T-helper 2 cell (primary cell): ENCODE results near the gene DLG2.
"Not testable (repeated sequence)": the region's sequence is repeated elsewhere in the genome, so short reads cannot be mapped to it uniquely, and the experiment has no call there.

Experiments used
- DNase-seq, 5 experiments: peaks; one replicate each; pipeline versions ENCODE4 v3.0.0 to v3.0.0-alpha.2; 2012 to 2022

DLG2 gene

DNA sequence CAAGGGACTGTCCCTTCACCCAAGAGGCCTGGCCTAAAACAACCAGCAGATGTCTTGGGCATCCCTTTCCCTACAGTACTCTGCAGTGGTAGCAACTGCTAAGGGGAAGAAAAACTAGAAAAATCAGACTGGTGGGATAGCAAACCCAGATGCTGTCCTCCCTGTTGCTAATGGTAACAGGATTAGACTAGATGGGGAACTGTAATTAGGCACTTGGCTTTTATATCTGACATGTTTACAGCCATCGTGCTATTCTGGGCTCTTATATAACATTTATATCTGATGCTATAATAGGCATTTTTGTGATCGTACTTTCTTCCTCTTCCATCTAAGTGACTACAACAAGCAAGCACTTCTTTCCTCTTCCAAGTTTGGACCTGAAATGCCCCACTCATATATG is 316.7 kb downstream of the DLG2 start:
- no peak for DNase-seq

DNA sequence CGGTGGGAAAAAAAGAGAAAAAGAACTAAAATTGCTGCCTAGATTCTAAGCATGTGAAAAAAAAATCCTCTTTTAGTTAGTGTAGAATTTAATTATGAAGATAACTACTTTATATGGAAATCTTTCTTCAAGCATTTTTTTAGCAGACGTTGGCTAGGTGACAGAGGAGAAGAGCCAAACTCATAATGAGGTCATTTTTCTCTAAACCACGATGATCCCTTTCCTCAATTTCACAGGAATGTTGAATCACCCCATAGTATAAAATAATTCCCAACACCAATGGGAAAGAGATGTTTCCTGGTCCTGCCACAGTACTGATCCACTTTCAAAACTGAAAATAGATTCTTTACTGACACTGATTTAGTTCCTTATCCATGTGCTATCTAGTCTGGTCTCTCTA is 319.8 kb downstream of the DLG2 start:
- no peak for DNase-seq

DNA sequence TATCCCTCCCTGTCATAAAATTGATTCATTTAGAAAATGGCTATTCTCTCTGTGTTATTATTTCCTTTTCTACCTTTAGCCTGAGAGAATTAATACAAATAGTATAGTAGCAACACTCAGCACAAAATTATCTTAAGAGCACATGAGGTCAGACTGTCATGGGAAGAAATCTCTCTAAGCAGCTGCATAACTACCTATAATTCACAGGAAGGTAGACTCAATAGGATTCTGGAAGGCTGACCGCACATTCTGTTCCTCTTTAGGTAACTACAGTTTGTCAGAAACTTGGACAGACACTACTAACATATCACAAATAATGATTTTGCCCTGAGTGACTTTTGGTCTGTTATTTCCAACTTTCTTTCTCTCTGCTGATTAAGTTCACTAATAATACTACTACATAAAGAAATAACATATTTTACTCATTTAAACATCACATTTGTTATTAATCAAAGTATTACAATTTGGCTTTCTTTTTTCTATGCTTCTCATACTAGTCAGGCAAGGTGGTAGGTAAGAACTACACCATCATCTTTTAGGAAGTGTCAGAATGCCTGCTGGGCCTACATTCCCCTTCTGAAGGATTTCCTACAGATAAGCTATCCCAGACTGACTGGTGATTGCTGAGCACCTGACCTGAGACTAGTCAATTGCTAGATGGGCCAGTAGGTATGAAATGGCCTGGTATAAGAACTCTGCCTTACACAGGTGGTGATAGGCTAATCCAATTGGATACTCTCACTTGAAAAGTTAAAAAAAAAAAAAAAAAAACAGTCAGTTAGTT is 325.1 kb downstream of the DLG2 start:
- DNase-seq: no peak

DNA sequence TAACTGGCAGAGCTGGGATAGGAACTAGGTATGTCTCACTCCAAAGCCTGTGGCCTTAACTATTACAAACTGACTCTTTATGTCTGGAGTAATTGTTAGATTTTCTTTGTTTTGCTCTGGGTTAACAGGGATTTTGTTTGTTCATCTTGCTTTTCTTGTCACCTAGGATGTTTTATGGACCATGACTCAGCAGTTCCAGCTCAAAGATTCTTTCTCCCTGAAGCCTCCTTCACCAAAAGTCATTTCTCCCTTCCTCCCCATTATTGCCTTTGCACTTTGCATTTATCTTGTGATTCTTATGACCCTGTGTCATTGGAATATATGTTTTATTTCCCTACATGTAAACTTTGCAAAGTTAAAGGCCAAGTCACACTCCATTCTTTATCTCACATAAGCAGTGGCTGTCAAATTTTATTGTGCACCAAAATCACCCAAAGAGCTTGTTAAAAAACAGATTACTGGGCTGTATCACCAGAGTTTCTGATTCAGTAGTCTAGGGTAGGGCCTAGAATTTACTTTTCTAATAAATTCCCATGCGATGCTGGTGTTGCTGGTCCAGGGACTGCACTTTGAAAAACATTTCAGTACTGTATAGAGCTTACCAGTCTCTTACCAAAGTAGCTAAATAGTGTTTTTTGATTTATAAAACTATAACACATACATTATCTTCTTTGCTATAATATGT is 327.7 kb downstream of the DLG2 start:
- DNase-seq: no peak

DNA sequence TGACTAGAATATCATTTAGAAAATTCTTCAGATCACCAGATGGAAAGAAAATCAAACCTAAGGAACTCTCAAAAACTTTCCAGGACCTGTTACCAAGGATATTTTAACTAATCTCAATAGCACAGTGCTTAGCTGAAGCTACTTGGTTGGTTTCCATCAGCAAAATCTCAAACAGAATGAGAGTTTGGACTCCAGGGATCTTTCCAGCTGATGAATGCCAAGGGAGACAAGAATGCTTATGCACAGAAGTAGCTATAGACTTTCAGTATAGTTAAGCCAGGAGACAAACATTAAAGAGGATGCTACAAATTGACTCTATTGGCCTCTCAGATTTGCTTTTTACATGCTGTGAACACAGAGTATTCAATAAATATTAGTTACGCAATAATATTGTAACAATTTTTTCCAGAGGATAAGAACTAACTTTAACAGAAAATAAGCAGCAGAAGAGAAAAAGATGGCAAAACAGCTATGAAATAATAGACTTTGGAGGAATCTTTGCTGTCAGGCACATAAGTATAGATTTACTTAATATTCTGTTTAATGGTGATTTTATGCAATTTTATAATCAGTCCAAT is 331.4 kb downstream of the DLG2 start:
- DNase-seq: no peak

DNA sequence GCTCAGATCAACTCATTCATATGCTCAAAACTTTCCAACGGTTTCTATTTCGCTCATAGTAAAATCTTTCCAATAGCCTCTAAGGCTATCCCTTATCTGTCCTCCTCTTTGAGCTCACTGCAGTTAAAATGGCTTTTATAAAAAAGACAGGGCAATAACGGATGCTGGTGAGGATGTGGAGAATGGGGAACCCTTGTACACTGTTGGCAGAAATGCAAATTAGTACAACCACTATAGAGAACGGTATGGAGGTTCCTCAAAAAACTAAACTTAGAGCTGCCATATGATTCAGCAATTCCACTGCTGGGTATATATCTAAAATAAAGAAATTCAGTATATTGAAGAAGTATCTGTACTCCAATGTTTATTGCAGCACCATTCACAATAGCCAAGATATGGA is 345.6 kb downstream of the DLG2 start:
- no peak for DNase-seq

DNA sequence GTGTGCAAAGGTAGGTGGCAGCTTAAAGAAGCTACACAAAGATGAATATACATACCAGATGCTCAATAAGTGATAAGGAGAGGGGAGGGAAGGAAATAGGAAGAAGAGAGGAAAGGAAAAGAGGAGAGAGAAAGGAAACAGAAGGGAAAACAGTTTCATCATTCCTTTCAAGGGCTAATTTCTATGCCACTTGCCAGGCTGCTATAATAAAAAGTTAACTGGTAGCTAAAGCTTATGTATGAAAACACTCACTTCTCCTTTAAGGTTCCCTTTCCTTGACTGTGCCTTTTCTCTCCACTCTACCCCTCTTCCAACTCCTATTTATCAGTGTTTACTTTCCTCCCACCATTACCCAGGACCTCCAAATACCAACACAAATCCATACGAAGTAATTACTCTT is 347.9 kb downstream of the DLG2 start:
- DNase-seq: no peak

DNA sequence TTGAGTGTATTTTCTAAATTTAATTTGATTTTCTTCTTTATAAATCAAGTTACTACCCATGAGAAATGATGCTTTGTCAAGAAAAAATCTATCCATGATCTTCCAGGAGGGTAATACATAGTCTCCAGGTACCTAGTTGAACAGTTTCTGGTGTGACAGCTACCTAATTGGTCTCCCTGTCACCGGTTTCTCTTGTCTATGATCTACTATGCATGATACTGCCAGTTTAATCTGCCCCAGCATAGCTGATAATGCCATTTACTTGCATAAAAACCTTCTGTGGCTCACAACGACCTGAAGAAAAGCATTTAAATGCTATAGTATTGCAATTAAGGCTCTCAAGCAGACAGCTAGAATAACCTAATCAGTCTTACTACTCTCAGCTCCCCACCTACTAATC is 349.5 kb downstream of the DLG2 start:
- no peak for DNase-seq

DNA sequence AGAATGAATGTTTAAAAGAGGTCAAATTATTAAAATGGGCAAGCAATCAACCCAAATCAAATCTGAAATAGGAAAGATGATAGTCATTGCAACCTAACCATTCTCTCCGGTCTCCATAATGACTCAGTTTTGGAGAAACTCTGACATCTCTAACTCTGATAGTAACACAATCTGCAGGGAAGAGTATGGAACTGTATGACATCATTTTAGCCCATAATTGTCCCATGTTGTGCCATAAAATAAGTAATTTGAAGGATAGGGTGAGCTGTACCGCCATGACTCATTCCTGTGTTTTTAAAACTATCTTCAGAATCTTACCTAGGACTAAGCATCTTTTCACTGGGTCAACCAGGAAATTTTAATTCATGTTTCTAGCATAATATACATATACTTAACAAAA is 350.8 kb downstream of the DLG2 start:
- no peak for DNase-seq

DNA sequence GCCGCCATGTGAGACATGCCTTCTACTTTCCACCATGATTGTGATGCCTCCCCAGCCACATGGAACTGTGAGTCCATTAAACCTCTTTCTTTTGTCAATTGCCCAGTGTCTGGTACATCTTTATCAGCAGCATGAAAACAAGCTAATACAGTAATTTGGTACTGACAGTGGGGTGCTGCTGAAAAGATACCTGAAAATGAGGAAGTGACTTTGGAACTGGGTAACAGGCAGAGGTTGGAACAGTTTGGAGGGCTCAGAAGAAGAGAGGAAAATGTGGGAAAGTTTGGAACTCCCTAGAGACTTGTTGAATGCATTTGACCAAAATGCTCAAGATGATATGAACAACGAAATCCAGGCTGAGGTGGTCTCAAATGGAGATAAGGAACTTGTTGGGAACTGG is 356.8 kb downstream of the DLG2 start:
- not testable (repeated sequence) for DNase-seq

DNA sequence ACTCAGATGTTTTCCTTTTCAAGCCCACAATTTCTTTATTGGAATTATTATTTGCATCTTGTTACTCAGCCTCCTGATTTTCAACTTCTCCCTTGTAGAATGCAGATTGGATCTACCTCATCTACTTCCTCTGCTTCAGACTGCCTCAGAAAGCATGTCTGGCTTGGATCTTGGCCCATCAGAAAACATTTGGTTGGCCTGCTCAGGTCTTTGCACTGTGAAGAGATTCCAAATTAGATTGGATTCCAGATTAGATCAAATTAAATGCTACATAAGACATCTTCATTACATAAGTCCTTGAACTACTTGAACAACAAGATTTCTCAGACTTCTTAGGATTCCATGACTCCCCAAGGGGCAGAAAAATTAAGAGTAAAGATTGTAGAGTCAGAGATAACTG is 358.0 kb downstream of the DLG2 start:
- DNase-seq: no peak

DNA sequence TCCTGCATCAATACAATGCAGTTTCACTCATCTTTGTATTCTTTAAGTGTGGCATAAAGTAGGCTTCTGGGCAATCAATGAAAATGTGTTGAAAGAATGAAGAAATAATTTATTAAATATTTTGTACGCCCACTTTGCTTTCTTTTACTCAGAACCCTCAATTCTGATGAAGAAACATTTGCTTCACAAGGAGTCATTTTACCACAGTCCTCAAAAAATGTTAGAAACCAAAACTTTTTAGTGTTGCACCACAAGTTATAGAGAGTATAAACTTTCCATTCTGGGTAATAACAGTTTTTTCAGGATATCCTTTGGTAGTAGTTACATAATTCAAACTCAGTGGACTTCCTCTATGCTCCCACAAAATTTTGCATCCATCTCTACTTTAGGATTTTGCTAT is 360.5 kb downstream of the DLG2 start:
- no peak for DNase-seq

DNA sequence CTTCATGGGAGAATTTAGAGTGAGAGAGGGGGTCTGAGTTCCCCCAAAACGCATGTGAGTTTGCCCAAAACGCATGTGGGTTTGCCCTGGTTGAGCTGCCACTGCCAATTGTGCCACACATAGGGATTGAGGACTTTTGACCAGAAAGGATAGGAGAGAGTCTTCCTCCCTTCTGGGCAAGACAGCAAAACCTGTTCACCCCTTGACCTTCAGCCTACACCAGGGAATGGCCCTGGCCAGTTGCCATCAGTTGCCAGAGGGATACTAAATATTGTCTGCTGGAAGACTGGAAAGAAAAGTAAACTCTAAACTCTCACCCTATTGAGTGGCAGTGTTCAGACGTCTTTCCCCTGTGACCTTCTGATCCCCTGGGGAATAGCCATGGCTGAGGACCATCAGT is 363.8 kb downstream of the DLG2 start:
- DNase-seq: no peak

DNA sequence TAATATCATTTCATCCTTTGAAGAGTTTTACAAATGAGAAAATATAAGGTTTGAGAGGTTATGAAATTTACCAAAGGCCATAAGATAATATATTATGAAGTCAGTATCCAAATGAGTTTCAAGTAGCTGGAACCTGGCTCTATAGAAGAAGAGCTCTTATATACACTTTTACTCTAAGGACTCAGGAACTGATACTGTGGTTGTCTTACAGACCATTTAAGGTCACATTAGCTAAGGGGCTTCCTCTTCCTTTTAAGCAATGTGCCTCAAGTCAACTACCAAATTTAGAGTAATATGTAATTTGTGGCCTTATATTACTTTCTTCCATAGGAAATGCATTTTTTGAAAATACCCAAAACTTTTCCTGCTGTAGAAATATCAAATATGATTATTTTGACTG is 369.3 kb downstream of the DLG2 start:
- no peak for DNase-seq

DNA sequence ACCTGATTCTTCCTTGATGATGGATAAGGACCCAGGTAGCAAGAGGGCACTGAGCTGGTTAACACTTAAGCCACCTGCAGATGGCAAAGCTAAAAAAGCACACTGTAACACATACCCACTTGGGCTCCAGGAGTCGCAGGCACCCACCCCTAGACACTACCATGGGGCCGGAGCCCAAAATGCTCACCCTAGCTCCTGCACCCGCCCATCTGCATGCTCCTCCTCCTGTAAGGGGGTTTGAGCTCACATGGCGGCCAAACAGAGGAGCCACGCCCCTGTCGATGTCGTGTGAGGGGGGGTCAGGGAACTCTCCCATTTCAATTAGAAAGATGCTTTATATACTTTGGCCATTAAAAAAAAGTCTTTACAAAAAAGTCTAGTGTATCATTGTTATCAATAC is 370.7 kb downstream of the DLG2 start:
- DNase-seq: no peak

DNA sequence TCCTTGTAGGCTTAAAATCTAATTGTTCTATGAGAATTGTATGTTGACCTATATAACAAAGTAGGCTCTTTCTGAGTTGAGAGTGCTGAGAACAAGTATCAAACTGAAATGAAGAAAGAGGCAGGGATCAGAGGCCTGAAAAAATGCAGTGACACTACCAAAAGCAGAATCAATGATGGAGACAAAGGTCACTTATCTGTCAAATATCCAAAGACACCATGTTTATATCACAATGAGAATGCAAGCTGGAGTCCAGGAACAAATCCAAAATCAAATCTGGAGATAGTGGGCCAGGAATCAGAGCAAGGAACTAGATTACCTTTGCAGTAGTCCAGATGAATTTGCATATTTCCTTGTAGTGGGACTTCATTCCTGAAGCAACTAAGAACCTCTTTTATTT is 377.7 kb downstream of the DLG2 start:
- no peak for DNase-seq

DNA sequence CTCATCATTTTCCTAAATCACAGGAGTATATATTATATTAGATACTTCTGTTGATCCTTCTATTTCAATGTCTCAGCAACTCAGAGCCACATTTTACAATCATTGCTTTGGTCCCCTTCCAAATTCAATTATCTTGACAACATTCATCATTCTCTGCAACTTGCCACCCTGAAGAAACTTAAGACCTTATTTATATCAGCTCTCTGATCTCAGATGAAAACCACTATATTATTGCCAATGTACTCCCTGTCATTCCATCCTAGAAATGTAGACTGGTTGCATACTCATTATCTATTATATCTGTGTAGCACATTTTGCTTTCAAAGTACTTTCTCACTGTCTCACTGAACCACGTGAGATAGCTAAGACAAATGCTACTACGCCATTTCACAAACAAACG is 379.3 kb downstream of the DLG2 start:
- DNase-seq: no peak

DNA sequence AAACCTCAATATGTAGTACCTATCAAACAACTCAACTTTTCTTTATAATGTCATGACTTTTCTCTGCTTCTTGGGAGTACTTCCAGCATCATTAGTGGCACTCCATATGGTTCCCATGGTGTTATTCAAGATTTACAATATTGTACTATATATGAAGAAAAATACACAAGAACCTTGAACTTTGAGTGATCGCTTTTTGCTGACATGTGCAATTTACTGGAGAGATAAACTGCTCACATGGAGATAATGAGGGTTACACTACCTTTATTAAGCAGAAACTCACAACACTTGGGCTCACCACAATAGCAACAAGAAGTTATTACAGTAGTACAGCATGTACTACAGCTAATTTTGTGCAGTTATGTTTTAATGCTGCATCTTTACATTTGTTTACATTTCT is 388.2 kb downstream of the DLG2 start:
- DNase-seq: no peak

DNA sequence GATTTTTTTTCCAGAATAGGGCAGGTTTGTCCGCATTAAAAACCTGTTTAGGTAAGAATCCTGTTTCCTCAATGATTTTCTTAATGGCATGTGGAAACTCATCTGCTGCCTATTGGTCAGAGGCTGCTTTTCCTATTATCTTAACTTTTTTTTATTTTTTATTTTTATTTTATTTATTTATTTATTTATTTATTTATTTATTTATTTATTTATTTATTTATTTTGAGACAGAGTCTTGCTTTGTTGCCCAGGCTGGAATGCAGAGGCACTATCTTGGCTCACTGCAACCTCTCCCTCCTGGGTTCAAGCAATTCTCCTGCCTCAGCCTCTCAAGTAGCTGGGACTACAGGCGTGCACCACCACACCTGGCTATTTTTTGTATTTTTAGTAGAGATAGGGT is 389.1 kb downstream of the DLG2 start:
- not testable (repeated sequence) for DNase-seq

DNA sequence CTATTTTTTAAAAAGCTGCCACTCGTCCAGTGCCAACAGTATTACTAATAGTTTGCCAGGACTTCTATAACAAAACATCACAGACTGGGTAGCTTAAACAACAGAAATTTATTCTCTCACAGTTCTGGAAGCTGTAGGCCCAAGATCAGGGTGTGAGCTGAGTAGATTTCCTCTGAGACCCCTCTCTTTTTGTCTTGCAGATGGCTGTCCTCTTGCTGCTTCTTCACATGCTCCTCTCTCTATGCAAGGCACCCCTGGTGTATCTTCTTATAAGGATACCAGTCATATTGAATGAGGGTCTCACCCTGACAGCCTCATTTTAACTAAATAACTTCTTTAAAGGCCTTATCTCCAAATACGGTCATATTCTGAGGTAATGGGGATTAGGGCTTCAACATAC is 390.9 kb downstream of the DLG2 start:
- no peak for DNase-seq

DNA sequence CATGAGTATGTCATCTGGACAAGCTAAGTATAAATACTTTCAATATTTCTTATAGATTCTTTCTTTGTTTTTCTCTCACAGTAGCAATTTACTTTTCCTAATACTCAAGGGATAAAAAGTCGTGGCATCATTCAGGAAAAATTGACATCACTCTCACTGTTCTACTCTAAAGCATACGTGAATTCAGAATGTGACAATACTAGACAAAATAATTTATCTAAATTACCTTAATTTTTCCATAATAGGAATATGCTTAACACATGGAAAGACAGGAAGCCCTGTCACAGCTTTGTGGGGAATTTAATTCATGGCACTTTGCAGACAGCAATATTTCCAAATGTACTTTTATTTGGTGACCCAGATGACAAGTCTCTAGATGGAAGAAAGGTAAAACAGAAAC is 394.6 kb downstream of the DLG2 start:
- no peak for DNase-seq

DNA sequence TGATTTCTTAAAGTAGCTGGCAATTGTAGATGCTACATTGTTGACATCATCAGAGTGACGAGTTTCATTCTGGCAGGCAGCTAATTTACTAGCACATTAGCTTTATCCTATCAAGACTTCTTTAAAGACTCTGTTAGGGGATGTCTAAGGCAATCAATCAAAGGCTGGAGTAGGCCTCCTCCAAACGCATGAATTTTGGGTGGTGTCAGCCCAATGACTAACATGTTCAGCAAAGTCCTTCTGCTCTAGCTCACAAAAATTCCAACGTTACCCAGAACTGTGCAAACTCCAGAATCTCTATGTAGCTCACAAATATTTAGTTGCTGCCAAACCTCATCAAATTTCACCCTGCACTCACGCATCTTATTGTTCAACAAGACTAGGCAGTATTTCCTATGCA is 395.6 kb downstream of the DLG2 start:
- DNase-seq: no peak

DNA sequence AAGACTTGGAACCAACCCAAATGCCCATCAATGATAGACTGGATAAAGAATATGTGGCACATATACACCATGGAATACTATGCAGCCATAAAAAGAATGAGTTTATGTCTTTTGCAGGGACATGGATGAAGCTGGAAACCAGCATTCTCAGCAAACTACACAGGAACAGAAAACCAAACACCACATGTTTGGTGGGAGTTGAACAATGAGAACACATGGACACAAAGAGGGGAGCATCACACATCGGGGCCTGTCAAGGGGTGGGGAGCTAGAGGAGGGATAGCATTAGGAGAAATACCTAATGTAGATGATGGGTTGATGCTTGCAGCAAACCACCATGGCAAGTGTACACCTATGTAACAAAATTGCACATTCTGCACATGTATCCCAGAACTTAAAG is 397.4 kb downstream of the DLG2 start:
- not testable (repeated sequence) for DNase-seq

DNA sequence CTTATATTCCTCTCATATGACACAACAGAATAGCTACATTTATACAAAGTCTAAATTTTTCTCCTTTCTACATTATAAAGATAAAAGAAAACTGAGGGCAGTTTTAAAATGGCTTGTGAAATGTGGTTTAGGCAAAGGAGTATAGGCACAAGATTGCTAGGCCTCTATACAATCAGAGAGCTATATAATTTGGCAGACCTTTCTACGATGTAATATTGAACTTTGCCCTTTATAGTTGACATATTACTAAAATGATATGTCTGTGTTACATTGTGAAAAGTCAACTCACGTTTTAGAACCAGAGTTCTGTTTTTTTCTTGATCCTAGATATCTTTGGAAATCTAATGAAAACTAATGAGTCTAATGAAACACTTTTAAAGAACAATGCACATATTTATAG is 430.2 kb downstream of the DLG2 start:
- DNase-seq: no peak
